ENCODE data around the gene ELMO1. TPM values are rescaled to one million over a fixed set of nuclear protein-coding genes. Genes with fewer than 3 reads are reported as not detected.
A peak's percentile ranks its signal among the peaks of the same experiment; 100 is the strongest.

ELMO1 gene
- total RNA-seq, 1 experiment from 2014 or later = 1.1 TPM

DNA sequence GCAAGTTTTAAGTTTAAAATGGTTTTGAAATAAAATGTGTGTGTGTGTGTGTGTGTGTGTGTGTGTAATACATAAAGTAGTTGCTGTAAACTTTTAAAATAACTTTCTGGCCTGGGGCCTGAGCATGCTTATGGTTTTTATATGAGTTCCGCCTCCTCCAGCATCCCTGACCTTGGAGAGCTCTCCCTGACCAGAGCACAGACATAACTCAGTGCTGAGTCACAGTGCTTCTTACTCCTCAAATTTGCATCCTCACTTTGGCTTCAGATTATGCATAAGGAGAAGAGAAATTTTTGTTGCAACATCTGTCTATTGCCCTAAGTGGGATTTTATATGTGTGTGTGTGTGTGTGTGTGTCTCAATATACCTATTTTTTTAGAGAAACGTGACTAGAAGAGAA, 200.8 kb downstream of the ELMO1 start:
- POLR2A ChIA-PET = no interaction called here
- no peak overlapping the region for H3K4me3 ChIP-seq (replicated peaks in 1 of 2; ENCODE audit: low read depth in 1 of 2, low read length in 2 of 2)
- H3K27ac ChIP-seq (ENCODE audit: low read depth, low read length) = no peak overlapping the region
- H3K36me3 ChIP-seq (ENCODE audit: control insufficient read depth in 1 of 2, insufficient read depth in 2 of 2, low read length in 2 of 2) = no peaks in the 10 kb centered on the region
- RAD21 ChIA-PET (ENCODE audit: low non-redundant PET in 1 of 2, low total read pairs in 2 of 2, uncharacterized antibody in 2 of 2, unreplicated experiment in 2 of 2) = no interaction called here
- H3K9ac ChIP-seq (ENCODE audit: low read length) = no peak overlapping the region
- TF ChIP-seq SP1 (IDR thresholded peaks at IDR 0.05; ENCODE audit: low read depth) = no peak
- TF ChIP-seq, protein P1, sequence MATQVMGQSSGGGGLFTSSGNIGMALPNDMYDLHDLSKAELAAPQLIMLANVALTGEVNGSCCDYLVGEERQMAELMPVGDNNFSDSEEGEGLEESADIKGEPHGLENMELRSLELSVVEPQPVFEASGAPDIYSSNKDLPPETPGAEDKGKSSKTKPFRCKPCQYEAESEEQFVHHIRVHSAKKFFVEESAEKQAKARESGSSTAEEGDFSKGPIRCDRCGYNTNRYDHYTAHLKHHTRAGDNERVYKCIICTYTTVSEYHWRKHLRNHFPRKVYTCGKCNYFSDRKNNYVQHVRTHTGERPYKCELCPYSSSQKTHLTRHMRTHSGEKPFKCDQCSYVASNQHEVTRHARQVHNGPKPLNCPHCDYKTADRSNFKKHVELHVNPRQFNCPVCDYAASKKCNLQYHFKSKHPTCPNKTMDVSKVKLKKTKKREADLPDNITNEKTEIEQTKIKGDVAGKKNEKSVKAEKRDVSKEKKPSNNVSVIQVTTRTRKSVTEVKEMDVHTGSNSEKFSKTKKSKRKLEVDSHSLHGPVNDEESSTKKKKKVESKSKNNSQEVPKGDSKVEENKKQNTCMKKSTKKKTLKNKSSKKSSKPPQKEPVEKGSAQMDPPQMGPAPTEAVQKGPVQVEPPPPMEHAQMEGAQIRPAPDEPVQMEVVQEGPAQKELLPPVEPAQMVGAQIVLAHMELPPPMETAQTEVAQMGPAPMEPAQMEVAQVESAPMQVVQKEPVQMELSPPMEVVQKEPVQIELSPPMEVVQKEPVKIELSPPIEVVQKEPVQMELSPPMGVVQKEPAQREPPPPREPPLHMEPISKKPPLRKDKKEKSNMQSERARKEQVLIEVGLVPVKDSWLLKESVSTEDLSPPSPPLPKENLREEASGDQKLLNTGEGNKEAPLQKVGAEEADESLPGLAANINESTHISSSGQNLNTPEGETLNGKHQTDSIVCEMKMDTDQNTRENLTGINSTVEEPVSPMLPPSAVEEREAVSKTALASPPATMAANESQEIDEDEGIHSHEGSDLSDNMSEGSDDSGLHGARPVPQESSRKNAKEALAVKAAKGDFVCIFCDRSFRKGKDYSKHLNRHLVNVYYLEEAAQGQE (IDR thresholded peaks at IDR 0.05; ENCODE audit: low read depth) = 0 out of 2 replicates have a peak, but pooled peaks have one; percentile 21
- no peaks in the 10 kb centered on the region for H3K9me2 ChIP-seq (ENCODE audit: insufficient read depth)
- DNase-seq (ENCODE audit: low read depth, low spot score) (no peak), ATAC-seq (no peak)
- H3K4me1 ChIP-seq (ENCODE audit: control insufficient read depth in 1 of 2, insufficient read depth in 2 of 2, low read length in 2 of 2) = no peaks in the 10 kb centered on the region
- peaks cover 54% of the 10 kb centered on the region for H3K27me3 ChIP-seq (ENCODE audit: insufficient read depth, low read length)
- H4K20me1 ChIP-seq (ENCODE audit: insufficient read depth) = no peaks in the 10 kb centered on the region
- CTCF ChIA-PET = no interaction called here
- intact Hi-C loops (cut with micrococcal nuclease) = no loop called here
- BruUV-seq (replicated peaks) = no TSS peak
- no peak overlapping the region for H3K4me2 ChIP-seq (ENCODE audit: low read length)
- H3K79me2 ChIP-seq (ENCODE audit: insufficient read depth, low read length) = no peaks in the 10 kb centered on the region
- no peak overlapping the region for H2AFZ ChIP-seq (ENCODE audit: low read depth, low read length, poor library complexity, severe bottlenecking)
- no peaks in the 10 kb centered on the region for H3K9me3 ChIP-seq (ENCODE audit: control insufficient read depth in 1 of 2, insufficient read depth in 1 of 2, low read depth in 1 of 2, low read length in 2 of 2)

DNA sequence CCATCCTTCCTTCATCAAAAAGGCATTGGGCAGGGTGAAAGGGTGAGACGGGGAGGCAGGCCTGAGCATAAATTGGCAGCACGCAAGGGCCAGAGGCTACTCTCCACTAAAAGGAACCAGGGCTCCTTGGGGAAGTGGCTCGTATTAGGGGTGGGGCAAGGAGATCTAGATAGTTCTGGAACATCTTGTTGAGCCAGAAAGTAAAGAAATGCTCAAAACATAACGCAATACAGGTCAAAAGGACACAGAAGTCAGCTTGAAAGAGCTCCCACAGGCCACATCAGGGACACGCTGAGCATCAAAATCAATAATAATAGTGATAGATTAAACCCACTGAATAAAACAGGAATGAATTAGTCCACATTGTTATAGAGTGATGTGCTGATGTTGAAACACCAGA, 203.1 kb downstream of the ELMO1 start:
- no peaks in the 10 kb centered on the region for H3K79me2 ChIP-seq (ENCODE audit: insufficient read depth, low read length)
- ATAC-seq = no peak
- POLR2A ChIA-PET = no interaction called here
- no peak for DNase-seq (ENCODE audit: low read depth, low spot score)
- no peak overlapping the region for H3K27ac ChIP-seq (ENCODE audit: low read depth, low read length)
- H4K20me1 ChIP-seq (ENCODE audit: insufficient read depth) = no peaks in the 10 kb centered on the region
- no peak overlapping the region for H2AFZ ChIP-seq (ENCODE audit: low read depth, low read length, poor library complexity, severe bottlenecking)
- no peak overlapping the region for H3K4me2 ChIP-seq (ENCODE audit: low read length)
- no peaks in the 10 kb centered on the region for H3K36me3 ChIP-seq (ENCODE audit: control insufficient read depth in 1 of 2, insufficient read depth in 2 of 2, low read length in 2 of 2)
- CTCF ChIA-PET = no interaction called here
- H3K9me2 ChIP-seq (ENCODE audit: insufficient read depth) = no peaks in the 10 kb centered on the region
- intact Hi-C loops (cut with micrococcal nuclease) = no loop called here
- H3K9me3 ChIP-seq (ENCODE audit: control insufficient read depth in 1 of 2, insufficient read depth in 1 of 2, low read depth in 1 of 2, low read length in 2 of 2) = no peaks in the 10 kb centered on the region
- no TSS peak for BruUV-seq (replicated peaks)
- H3K27me3 ChIP-seq (ENCODE audit: insufficient read depth, low read length) = peaks cover 70% of the 10 kb centered on the region
- TF ChIP-seq POLR2AphosphoS5 (IDR thresholded peaks at IDR 0.05; ENCODE audit: low read depth, low read length) (no peak), YY1 (IDR thresholded peaks at IDR 0.05; ENCODE audit: extremely low read depth, insufficient replicate concordance, low read depth, low read length) (no peak), RAD21 (IDR thresholded peaks at IDR 0.05; ENCODE audit: low read depth) (no peak), ELF1 (IDR thresholded peaks at IDR 0.05; ENCODE audit: borderline replicate concordance, low read depth) (no peak), TCF7L2 (IDR thresholded peaks at IDR 0.05; ENCODE audit: borderline replicate concordance, extremely low read depth, insufficient read depth, insufficient read length) (no peak)
- TF ChIP-seq, protein P2, sequence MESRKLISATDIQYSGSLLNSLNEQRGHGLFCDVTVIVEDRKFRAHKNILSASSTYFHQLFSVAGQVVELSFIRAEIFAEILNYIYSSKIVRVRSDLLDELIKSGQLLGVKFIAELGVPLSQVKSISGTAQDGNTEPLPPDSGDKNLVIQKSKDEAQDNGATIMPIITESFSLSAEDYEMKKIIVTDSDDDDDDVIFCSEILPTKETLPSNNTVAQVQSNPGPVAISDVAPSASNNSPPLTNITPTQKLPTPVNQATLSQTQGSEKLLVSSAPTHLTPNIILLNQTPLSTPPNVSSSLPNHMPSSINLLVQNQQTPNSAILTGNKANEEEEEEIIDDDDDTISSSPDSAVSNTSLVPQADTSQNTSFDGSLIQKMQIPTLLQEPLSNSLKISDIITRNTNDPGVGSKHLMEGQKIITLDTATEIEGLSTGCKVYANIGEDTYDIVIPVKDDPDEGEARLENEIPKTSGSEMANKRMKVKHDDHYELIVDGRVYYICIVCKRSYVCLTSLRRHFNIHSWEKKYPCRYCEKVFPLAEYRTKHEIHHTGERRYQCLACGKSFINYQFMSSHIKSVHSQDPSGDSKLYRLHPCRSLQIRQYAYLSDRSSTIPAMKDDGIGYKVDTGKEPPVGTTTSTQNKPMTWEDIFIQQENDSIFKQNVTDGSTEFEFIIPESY (IDR thresholded peaks at IDR 0.05; ENCODE audit: extremely low read depth, insufficient replicate concordance, low read length) = no peak
- RAD21 ChIA-PET (ENCODE audit: low non-redundant PET in 1 of 2, low total read pairs in 2 of 2, uncharacterized antibody in 2 of 2, unreplicated experiment in 2 of 2) = no interaction called here
- no peaks in the 10 kb centered on the region for H3K4me1 ChIP-seq (ENCODE audit: control insufficient read depth in 1 of 2, insufficient read depth in 2 of 2, low read length in 2 of 2)
- no peak overlapping the region for H3K9ac ChIP-seq (ENCODE audit: low read length)
- no peak overlapping the region for H3K4me3 ChIP-seq (replicated peaks in 1 of 2; ENCODE audit: low read depth in 1 of 2, low read length in 2 of 2)
